HK-2 (cell line): ENCODE measurements around the gene CD86.

Experiments
- DNase-seq: peaks from one replicate; pipeline ENCODE4 v3.0.0-alpha.2; 2018; ENCODE audit not compliant: unreplicated experiment

The CD86 gene

GRCh38 chr3:122092460-122093165 lies 37.5 kb downstream of the CD86 start:
- DNase-seq: peak; percentile 61

GRCh38 chr3:122094125-122094524 lies 39.0 kb downstream of the CD86 start:
- DNase-seq: no peak

GRCh38 chr3:122094693-122095092 lies 39.5 kb downstream of the CD86 start:
- no peak for DNase-seq

GRCh38 chr3:122097141-122097540 lies 42.0 kb downstream of the CD86 start:
- no peak for DNase-seq

GRCh38 chr3:122098611-122099010 lies 43.4 kb downstream of the CD86 start:
- no peak for DNase-seq

- DNase-seq: no peak
These were observed 44.1 kb downstream of the CD86 start for GRCh38 chr3:122099255-122099654.

- DNase-seq: no peak
These were observed 44.9 kb downstream of the CD86 start for GRCh38 chr3:122100083-122100482.

- no peak for DNase-seq
These were observed 45.7 kb downstream of the CD86 start for GRCh38 chr3:122100591-122101463.

- no peak for DNase-seq
These were observed 46.5 kb downstream of the CD86 start for GRCh38 chr3:122101646-122102045.

- DNase-seq: no peak
These were observed 47.2 kb downstream of the CD86 start for GRCh38 chr3:122102191-122102935.

GRCh38 chr3:122103821-122104514 lies 48.8 kb downstream of the CD86 start:
- no peak for DNase-seq

- DNase-seq: no peak
These were observed 49.5 kb downstream of the CD86 start for GRCh38 chr3:122104515-122105194.

GRCh38 chr3:122105626-122106025 lies 50.5 kb downstream of the CD86 start:
- DNase-seq: no peak

GRCh38 chr3:122107171-122107570 lies 52.0 kb downstream of the CD86 start:
- no peak for DNase-seq

GRCh38 chr3:122111974-122112373 lies 56.8 kb downstream of the CD86 start:
- DNase-seq: no peak

GRCh38 chr3:122112754-122113153 lies 57.6 kb downstream of the CD86 start:
- no peak for DNase-seq

GRCh38 chr3:122123850-122124249 lies 68.7 kb downstream of the CD86 start:
- DNase-seq: no peak

- peak; percentile 33 for DNase-seq
These were observed 77.9 kb downstream of the CD86 start for GRCh38 chr3:122132949-122133540.

- no peak for DNase-seq
These were observed 91.3 kb downstream of the CD86 start for GRCh38 chr3:122146466-122146865.

- no peak for DNase-seq
These were observed 93.9 kb downstream of the CD86 start for GRCh38 chr3:122148941-122149627.
